KBM-7 (cell line): ENCODE measurements around the gene TREML2.
"Not testable (repeated sequence)": the region's sequence is repeated elsewhere in the genome, so short reads cannot be mapped to it uniquely, and the experiment has no call there.

Experiments used
- DNase-seq: peaks from one replicate; pipeline ENCODE4 v3.0.0-alpha.2; 2015
- in situ Hi-C: fragments of 300-500 bp; cut with MboI; formaldehyde crosslinking; loops from 2 replicates; pipeline ENCODE4 v1.14.3; 2020; ENCODE audit warnings: low sequenced_read_pairs, low pct_unique_long_range_greater_than_20kb, mixed read lengths

Gene TREML2

GRCh38 chr6:41200901-41201763 lies at the start of gene TREML2:
Gene TREML2 (minus strand): TSS chr6:41201149. CDS start chr6:41201008, 141 bp downstream.
- in situ Hi-C loops, result no loop called here
- DNase-seq, result peak; percentile 82

- DNase-seq, result no peak
- in situ Hi-C loops, result no loop called here
Observed at GRCh38 chr6:41247882-41248705, 47.1 kb upstream of the TREML2 start.

- DNase-seq, result no peak
- in situ Hi-C loops, result no loop called here
Observed at GRCh38 chr6:41247288-41247865, 46.4 kb upstream of the TREML2 start.

- in situ Hi-C loops, DNase-seq: not testable (repeated sequence)
Observed at GRCh38 chr6:41246529-41246928, 45.6 kb upstream of the TREML2 start.

- in situ Hi-C loops, result no loop called here
- DNase-seq, result no peak
Observed at GRCh38 chr6:41239467-41240159, 38.7 kb upstream of the TREML2 start.

GRCh38 chr6:41237128-41237527 lies 36.2 kb upstream of the TREML2 start:
- in situ Hi-C loops, result no loop called here
- no peak for DNase-seq

- in situ Hi-C loops, result no loop called here
- DNase-seq, result no peak
Observed at GRCh38 chr6:41236276-41236675, 35.3 kb upstream of the TREML2 start.

GRCh38 chr6:41232667-41233066 lies 31.7 kb upstream of the TREML2 start:
- in situ Hi-C loops, result no loop called here

GRCh38 chr6:41231246-41231645 lies 30.3 kb upstream of the TREML2 start:
- in situ Hi-C loops, result no loop called here
- no peak for DNase-seq

More at GRCh38 chr6:41232667-41233066, 31.7 kb upstream of the TREML2 start:
- no peak for DNase-seq

- in situ Hi-C loops, result no loop called here
- DNase-seq, result no peak
Observed at GRCh38 chr6:41229721-41230120, 28.8 kb upstream of the TREML2 start.

GRCh38 chr6:41228616-41229015 lies 27.7 kb upstream of the TREML2 start:
- in situ Hi-C loops, result no loop called here
- DNase-seq, result no peak

- in situ Hi-C loops, result no loop called here
- no peak for DNase-seq
Observed at GRCh38 chr6:41228096-41228495, 27.1 kb upstream of the TREML2 start, which contains the start of gene TREML4. Gene TREML4 (plus strand): TSS chr6:41228349. CDS start chr6:41228428, 79 bp downstream.

- DNase-seq, result no peak
- in situ Hi-C loops, result no loop called here
Observed at GRCh38 chr6:41226752-41227151, 25.8 kb upstream of the TREML2 start.

- in situ Hi-C loops, result no loop called here
Observed at GRCh38 chr6:41224800-41225199, 23.9 kb upstream of the TREML2 start.

GRCh38 chr6:41222513-41222912 lies 21.6 kb upstream of the TREML2 start:
- DNase-seq, result no peak
- in situ Hi-C loops, result no loop called here

More at GRCh38 chr6:41224800-41225199, 23.9 kb upstream of the TREML2 start:
- DNase-seq, result no peak

- no peak for DNase-seq
- in situ Hi-C loops, result no loop called here
Observed at GRCh38 chr6:41222045-41222444, 21.1 kb upstream of the TREML2 start.

GRCh38 chr6:41216616-41217015 lies 15.7 kb upstream of the TREML2 start:
- DNase-seq, result no peak
- in situ Hi-C loops, result no loop called here

GRCh38 chr6:41215777-41216176 lies 14.8 kb upstream of the TREML2 start:
- no peak for DNase-seq
- in situ Hi-C loops, result no loop called here

GRCh38 chr6:41214559-41215238 lies 13.8 kb upstream of the TREML2 start:
- in situ Hi-C loops, result no loop called here
- no peak for DNase-seq
